Measurements from ENCODE around the gene KLF17. TPM values are rescaled to one million over a fixed set of nuclear protein-coding genes. Genes with fewer than 3 reads are reported as not detected.

The KLF17 gene
- 0.15 to 0.46 TPM (median 0.38 TPM) in 5 replicates for total RNA-seq (2022; extraction: Qiagen RNA extraction; ENCODE audit: low read depth)

GRCh38 chr1:44118682-44119081 is at the start of gene KLF17:
Gene KLF17, plus strand, starts transcription at chr1:44118821. Its CDS starts 87 bp downstream, at chr1:44118908.

DNA sequence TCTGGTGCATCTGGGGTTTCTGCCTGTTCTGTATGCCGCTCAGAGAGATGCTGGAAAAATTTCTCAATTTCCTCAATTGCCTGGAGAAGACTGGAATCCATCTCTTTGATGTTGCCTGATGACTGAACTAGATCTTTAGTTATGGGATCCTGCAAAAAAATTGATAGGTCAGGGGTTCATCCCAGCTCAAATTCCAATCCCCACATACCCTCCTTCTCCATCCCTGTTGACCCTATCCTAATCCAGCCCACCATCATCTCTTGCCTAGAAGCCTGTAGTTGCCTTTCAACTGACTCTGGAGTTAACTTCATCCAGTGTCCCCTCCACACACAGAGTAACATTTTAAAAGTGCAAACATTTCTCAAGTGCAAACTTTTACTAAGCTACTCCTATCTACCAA is 22.9 kb downstream of the KLF17 start, which contains the start of gene KLF18:
KLF18 (minus strand) TSS at position 101 of the 400 bp plus-strand sequence; CDS start at position 101, 0 bp downstream.

Other genes starting within 250 kb of the KLF17 start
- gene ARTN, start 185.0 kb upstream of the KLF17 start, total RNA-seq (2022; extraction: Qiagen RNA extraction; ENCODE audit: low read depth), result 0.15 to 0.51 TPM (median 0.22 TPM) in 5 replicates
- 9.4 to 16.4 TPM (median 15.2 TPM) in 5 replicates for gene IPO13, start 171.9 kb upstream of the KLF17 start, total RNA-seq (2022; extraction: Qiagen RNA extraction; ENCODE audit: low read depth)
- 38.6 to 43.3 TPM (median 41.0 TPM) in 5 replicates for gene DPH2, start 148.8 kb upstream of the KLF17 start, total RNA-seq (2022; extraction: Qiagen RNA extraction; ENCODE audit: low read depth)
- gene ATP6V0B, start 143.9 kb upstream of the KLF17 start, total RNA-seq (2022; extraction: Qiagen RNA extraction; ENCODE audit: low read depth), result 89.1 to 158 TPM (median 137 TPM) in 5 replicates
- 43.9 to 72.3 TPM (median 64.9 TPM) in 5 replicates for gene B4GALT2, start 139.6 kb upstream of the KLF17 start, total RNA-seq (2022; extraction: Qiagen RNA extraction; ENCODE audit: low read depth)
- 5.9 to 7.6 TPM (median 7.3 TPM) in 5 replicates for gene CCDC24, start 127.2 kb upstream of the KLF17 start, total RNA-seq (2022; extraction: Qiagen RNA extraction; ENCODE audit: low read depth)
- 12.8 to 17.3 TPM (median 14.6 TPM) in 5 replicates for gene SLC6A9, start 87.4 kb upstream of the KLF17 start, total RNA-seq (2022; extraction: Qiagen RNA extraction; ENCODE audit: low read depth)
- not detected in 5 replicates for gene KLF18, start 22.8 kb downstream of the KLF17 start, total RNA-seq (2022; extraction: Qiagen RNA extraction; ENCODE audit: low read depth)
- 17.9 to 20.4 TPM (median 19.1 TPM) in 5 replicates for gene DMAP1, start 94.7 kb downstream of the KLF17 start, total RNA-seq (2022; extraction: Qiagen RNA extraction; ENCODE audit: low read depth)
- gene ERI3, start 236.4 kb downstream of the KLF17 start, total RNA-seq (2022; extraction: Qiagen RNA extraction; ENCODE audit: low read depth), result 47.9 to 62.4 TPM (median 60.8 TPM) in 5 replicates